GM18861 (cell line): ENCODE data around the gene SAMD3.
"Not testable (repeated sequence)": the region's sequence is repeated elsewhere in the genome, so short reads cannot be mapped to it uniquely, and the experiment has no call there.

Experiments
- ATAC-seq: cut with Tn5 transposase; IDR thresholded peaks from one replicate; pipeline ENCODE4 v1.9.1; 2021; ENCODE audit not compliant: unreplicated experiment

SAMD3 gene

DNA sequence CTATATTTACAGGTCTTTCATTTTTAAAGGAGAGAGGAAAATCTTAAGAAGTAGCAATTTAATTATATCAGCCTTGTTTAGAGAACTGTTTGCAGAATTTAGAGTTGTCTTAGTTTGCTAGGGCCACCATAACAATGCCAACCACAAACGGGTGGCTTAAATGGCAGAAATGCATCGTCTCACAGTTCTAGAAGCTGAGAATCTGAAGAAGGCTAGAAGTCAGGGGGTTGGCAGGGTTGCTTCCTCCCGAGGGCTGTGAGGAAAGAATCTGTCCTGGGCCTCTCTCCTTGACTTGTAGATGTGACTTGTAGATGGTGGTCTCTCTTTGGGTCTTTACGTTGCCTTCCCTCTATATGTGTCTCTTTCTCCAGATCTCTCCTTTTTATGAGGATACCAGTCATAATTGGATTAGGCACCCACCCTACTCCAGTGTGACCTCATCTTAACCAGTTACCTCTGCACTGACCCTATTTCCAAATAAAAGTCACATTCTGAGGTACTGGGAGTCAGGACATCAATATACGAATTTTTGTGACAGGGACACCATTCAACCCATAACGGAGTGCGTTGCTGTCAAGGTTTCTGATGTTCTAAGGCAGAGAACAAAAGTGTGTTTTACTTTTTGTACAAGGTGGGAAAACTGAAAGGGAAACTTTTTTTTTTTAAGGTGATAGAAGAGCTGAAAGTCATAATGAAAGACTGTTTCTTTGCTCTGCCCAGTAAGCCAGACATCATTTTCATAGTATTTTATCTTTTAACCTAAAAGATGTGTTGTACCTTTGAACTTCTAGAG is 84.4 kb downstream of the SAMD3 start:
- ATAC-seq, result peak; percentile 58

DNA sequence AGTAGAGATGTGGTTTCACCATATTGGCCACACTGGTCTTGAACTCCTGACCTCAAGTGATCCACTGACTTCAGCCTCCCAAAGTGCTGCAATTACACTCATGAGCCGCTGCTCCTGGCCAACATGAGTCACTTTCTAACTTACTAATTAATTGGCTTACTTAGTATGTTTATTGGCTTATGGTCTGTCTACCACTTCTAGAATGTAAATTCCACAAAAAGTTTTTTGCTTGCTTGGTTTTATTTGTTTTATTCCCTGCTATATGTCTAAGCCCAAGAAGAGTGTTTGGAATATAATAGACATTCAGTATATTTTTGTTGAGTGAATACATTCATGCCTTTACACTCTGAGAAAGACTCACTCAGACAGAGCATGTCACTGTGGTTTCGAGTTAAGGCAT is 86.0 kb downstream of the SAMD3 start:
- ATAC-seq, result no peak

DNA sequence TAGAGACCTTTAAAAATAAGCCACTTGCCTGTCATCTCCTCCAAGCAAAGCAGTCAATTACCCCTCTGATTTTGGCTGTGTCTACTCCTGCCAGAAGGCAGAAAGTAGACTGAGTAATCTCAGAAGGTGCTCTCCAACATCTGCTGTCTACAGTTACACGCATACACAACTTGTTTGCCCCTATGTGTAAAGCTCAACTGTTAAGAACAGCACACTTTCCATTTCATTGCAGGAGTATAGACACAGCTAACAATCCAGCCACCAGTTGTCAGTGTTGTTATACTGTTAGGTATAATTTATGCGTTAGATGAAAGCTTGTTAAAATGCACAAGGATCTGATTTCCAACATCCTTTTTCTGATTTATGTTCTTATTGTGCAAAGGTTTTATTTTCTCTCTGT is 88.2 kb downstream of the SAMD3 start:
- no peak for ATAC-seq

DNA sequence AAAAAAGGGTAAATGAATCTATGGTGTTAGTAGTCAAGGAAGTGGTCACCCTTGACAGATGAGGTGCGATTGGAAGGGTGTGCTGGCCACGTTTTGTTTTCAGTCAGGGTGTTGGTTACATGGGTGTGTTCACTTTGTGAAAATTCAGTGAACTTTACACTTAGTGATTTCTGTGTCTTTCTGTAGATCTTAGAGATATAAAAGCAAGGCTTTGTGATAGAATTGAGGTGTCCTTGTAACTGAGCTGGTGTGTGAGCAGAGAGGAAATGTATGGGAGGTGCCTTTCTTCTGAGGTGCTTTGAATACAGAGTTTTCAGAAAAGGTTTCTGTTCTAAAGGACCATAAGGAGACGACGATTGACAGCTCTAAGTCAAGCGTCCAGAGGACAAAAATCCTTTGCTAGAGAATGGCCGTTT is 90.5 kb downstream of the SAMD3 start:
- ATAC-seq, result peak; percentile 73

DNA sequence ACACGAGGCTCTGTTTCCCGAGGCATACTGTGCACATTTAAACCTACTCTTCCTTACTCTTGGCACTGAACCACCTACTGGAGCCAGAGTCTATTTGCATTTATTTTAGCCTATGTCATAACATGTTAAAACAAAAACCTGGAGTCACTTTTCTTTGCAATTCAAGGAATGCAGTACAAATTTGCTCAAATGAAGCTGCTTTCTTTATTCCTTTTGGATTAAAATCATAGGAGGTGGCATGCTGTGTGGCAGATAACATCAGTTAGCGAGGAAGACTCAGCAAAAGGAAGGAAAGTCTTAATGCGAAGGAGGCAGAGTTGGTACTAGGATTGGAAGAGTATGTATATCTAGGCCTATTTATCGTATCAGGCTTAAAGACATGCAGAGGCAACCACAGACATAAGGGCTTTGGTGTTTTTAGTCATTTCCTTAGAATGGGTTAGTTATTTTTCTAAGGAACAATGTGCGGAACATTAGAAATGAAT is 92.9 kb downstream of the SAMD3 start:
- ATAC-seq, result no peak

DNA sequence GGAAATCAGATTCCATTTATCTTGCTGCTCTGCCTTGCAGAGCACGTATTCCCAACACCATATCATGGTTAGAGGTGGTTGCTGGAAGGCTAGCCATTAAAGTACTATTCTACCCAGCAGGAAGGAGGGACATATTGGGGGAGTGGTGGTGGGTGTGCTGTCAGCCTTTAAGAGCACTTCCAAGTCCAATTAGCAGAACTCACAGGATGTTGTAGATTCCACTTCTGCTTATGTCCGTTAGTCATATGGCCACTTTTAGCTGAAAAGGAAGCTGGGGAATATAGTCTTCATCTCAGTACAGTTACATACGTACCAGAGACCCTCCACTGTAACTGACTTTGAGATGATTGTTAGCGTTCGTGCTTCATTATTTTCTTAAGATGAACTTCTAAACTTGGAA is 94.4 kb downstream of the SAMD3 start:
- ATAC-seq, result no peak

DNA sequence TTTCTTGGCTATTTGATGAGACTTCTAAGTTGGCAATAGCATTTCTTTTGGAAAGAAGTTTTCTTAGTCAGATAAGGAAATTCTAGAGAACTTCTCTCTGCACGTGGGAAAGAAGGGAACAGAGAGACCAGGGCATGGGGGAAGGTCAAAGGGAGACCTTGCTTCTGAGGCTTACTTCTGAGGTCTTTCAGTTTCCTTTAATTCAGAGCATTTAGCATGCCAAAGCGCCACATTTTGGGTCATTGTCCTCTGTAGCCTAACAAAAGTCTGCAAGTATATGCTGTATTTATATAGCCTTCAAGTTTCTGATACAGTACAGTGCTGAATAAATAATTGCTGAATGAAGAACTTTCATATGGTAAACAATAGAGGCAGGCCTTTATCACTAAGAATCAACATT is 95.6 kb downstream of the SAMD3 start:
- no peak for ATAC-seq

DNA sequence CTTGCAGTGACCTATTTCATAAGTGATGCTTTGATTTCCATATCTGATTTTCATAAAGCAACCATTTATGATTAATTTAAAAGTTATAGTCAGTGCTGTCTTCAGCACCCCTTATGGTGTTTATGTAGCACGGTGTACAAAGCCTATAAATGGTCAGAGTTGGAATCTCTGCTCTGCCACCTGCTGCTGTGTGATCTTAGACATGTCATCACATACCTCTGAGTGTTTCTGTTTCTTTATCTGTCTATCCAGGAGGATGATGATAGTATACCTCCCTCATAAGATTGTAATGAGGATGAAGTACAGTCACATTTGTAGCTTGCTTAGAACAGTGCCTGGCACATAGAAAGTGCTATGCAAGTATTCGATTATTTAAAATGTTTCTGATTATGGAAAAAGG is 100.5 kb downstream of the SAMD3 start:
- no peak for ATAC-seq

DNA sequence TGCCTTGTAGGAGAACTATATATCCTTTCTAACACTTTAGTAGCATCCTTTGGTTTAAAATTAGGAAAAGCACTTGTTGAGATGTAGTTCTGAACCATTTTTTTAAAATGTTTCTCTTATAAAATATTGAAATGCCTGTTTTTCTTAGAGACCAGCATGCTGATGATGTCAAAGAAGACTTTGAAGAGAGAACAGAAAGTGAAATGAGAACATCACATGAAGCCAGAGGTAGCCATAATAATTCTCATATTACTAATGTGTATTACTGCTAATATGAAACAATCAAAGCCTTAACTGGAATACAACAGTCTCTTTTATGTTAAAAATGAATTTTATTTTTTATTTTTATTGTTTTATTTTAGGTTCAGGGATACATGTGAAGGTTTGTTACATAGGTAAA is 102.0 kb downstream of the SAMD3 start:
- no peak for ATAC-seq

DNA sequence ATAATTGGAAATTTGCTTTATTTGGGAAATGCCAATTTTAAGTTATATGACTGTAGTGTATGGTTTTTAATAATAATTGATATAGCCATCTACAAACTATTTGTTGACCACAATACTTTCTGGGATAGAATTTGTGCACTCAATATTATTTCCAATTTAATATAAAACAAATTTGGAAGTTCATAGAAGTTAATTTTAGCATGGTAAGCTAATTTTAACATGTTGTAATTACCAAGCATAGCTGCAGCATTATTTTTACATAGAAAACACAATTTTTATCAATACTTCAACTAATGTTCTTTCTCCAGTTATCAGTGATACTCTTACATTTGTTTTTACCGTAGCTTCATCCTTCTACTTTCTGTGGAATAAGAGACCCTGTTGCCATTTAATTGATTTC is 103.5 kb downstream of the SAMD3 start:
- no peak for ATAC-seq

DNA sequence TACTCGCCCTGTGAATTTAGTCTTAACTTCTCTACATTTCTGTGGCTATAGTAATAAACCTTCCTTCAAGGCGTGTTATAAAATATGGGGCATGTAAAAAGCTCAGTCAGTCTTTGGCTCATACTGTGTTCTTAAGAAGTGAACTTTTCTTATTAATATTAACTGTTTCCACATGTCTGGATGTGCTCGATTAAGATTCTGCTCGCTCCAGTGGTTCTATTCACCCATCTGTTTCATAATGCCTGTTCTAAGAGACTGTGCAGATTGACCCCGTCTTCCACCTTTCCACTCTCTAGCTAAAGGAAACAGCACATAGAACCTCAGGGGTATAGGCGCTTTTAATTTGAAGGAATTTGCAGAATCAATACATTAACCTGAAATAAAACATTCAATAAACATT is 104.5 kb downstream of the SAMD3 start:
- ATAC-seq, result peak; percentile 48

DNA sequence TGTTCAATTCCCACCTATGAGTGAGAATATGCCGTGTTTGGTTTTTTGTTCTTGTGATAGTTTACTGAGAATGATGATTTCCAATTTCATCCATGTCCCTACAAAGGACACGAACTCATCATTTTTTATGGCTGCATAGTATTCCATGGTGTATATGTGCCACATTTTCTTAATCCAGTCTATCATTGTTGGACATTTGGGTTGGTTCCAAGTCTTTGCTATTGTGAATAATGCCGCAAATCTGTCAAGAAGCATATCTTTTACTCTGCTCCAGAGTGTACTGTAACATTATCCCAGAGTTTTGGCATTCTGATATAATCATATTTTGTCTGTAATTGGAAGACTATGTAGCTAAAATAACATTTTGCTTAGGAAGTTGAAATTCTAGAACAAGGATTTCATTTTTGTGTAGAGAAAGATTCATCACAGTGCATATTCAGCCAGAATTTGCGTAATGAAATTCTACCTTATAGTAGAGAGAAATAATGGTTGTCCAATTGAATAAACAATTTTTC is 105.5 kb downstream of the SAMD3 start:
- not testable (repeated sequence) for ATAC-seq

DNA sequence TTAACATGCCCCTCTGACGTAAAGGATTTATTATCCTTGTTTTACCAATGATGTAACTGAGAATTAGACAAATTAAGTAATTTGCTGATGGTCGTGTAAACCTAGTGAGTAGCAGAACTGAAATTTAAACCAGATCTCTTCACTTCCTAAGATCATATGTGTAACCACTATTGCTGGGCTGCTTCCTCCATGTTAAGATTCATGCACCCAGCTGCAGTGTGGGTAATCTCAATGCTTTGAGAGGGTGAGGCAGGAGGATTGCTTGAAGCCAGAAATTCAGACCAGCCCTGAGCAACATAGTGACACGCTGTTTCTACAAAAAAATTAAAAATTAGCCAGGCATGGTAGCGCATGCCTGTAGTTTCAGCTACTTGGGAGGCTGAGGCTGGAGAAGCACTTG is 106.5 kb downstream of the SAMD3 start:
- peak; percentile 23 for ATAC-seq

DNA sequence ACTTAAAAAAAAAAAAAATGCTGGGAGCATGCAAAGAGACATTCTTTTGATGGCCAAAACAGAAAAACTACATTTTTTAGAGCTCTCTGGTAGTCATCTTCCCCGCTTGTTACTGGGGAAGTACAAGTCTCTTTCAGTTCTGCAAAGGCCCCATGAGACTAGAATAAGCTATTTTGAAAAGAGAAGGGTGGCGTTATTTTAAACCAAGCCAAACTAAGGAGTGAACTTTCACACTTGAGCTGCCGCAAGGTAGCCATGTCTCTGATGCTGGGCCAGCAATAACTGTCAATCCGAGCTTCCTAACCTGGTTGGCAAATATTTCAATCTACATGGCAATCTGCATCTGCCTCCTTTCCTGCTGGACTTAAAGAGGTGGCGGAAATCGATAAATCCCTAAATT is 107.7 kb downstream of the SAMD3 start:
- ATAC-seq, result peak; percentile 81

DNA sequence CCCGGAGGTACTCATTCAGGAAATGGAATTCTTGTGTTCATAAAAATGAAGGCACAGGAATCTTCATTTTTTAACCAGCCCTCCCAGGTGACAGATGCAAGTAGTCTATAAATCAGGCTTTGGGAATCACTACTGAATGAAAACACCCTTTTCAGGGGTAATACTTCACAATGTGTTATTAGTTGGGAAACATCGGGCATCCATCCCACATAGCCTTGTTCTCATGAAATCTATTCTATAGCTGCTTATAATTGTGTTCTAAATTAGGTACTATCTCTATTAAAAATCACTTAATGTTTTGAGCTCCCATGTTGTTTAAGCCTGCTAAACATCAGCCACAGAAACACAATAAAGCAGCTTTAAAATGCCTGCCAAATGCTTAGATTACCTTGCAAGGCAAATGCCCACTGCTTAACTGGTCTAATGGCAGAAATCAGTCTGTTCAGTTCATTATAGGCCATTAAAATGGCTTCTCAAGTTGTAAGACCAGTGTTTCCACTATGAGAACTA is 109.5 kb downstream of the SAMD3 start:
- no peak for ATAC-seq

DNA sequence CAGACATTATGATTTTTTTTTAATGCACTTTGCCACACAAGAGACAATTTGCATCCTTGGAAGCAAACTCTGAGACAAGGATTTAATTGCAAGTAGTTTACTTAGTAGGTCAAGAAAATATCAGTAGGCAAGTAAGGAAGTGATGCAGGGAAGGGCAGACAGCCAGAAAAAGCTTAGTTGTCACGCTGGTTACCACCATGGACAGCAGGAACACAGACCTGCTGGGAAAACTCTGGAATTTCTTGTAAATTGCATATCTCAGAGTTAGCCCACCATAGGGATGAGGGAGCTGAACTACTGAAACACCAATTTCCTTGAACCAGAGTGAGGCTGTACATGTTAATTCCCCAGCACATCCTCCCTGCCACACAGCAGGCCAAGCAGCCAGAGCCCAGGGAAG is 111.7 kb downstream of the SAMD3 start:
- no peak for ATAC-seq

DNA sequence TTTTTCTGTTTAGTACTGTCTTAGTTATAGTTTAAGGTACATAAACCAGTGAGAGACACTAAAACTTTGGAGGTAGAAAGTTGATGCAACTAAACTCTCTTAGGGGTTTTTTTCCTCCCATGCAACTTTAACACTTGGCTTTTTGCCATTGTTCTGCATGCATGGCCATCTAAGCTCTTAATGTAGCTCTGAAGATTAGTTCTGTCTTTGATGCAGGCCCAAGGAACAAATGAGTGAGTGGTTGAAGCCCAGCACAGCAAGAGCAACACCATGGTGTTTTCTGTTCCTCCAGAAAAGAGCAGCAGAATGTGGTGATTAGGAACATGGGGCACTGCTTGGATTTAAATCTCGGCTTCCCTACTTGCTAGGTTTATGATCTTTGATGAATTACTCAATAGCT is 115.0 kb downstream of the SAMD3 start:
- no peak for ATAC-seq

DNA sequence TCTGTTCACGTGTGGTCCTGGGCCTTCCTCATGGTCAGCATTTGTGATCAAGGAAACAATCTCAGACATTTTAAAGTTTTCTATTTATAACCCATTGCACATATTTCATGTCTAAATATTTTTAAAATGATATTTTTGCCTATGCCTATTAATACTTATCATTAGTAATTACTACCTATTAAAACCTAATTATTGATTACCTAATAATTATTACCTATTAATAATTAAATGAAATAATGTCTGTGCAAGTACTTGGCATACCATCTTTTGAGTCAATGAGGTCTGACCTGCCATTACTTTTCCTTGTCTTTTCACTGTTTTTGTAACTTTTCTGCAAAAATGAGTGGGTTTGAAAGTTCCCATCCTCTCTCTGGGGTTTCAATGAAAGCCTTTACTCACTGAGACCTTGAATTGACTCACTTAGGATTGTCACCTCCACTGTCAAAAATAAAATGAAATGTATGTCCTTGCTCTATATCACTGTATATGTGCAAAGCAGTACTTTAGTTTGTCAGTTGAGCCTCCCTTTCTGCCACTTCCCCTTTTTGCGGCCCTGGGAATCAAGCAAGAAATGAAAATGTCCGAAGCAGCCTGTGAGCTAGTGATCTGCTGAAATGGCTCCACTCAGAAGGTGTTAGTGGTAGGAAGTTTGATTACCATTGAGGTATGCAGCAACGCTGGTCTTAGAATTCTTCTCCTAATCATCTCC is 116.6 kb downstream of the SAMD3 start:
- peak; percentile 73 for ATAC-seq

DNA sequence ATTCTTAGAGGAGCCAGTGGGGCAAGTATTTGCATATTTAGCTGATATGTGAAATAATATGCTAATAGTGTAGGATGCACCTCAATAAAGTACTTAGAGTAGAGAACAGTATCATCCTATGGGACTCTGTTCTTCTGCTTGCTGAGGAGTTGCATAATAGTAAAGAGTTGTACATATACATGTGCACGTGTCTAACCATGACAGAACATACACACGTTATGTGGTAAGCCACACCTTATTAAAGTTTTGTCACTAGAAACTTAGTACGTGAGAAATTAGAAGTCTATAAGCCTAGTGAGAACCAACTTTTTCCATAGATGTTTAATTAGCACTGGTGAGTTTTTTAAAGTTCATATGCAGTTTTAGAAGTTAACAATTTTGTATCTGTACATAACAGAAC is 123.6 kb downstream of the SAMD3 start:
- ATAC-seq, result no peak

DNA sequence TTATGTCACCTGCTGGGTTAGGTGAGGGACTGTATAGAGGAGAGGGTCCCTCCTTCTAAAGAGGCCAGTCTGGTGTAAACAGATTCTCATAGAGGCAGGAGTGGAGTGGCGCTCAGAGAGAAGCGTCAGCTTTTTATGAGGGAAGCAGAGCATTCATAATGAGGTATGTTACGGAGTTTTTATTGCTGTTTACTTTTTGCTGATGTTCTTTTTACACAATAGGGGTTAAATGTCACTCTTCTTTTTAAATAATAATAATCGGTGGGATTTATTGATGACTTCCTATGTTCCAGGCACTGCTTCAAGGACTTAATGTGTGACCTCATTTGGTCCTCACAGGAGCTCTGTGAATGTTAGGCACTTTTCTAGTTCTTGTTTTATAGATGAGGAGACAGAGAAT is 124.4 kb downstream of the SAMD3 start:
- no peak for ATAC-seq
